ENCODE measurements around the gene BIRC7.

BIRC7 gene

GRCh38 chr20:63280371-63280770 is 44.7 kb downstream of the BIRC7 start:
- no peak for DNase-seq (ENCODE audit: low read depth in 2 of 3, low spot score in 1 of 3)

- DNase-seq (ENCODE audit: low read depth in 2 of 3, low spot score in 1 of 3): no peak
Measured at GRCh38 chr20:63280929-63281545, 45.3 kb downstream of the BIRC7 start.

GRCh38 chr20:63281742-63282665 is 46.3 kb downstream of the BIRC7 start:
- no peak for DNase-seq (ENCODE audit: low read depth in 2 of 3, low spot score in 1 of 3)

GRCh38 chr20:63282946-63283345 is 47.2 kb downstream of the BIRC7 start:
- no peak for DNase-seq (ENCODE audit: low read depth in 2 of 3, low spot score in 1 of 3)

GRCh38 chr20:63283397-63284082 is 47.8 kb downstream of the BIRC7 start:
- DNase-seq (ENCODE audit: low read depth in 2 of 3, low spot score in 1 of 3): no peak

GRCh38 chr20:63284083-63284440 is 48.4 kb downstream of the BIRC7 start:
- DNase-seq (ENCODE audit: low read depth in 2 of 3, low spot score in 1 of 3): no peak

GRCh38 chr20:63284544-63284949 is 48.8 kb downstream of the BIRC7 start:
- no peak for DNase-seq (ENCODE audit: low read depth in 2 of 3, low spot score in 1 of 3)

GRCh38 chr20:63284981-63285524 is 49.3 kb downstream of the BIRC7 start:
- DNase-seq (ENCODE audit: low read depth in 2 of 3, low spot score in 1 of 3): no peak

GRCh38 chr20:63285636-63286615 is 50.2 kb downstream of the BIRC7 start:
- no peak for DNase-seq (ENCODE audit: low read depth in 2 of 3, low spot score in 1 of 3)

- no peak for DNase-seq (ENCODE audit: low read depth in 2 of 3, low spot score in 1 of 3)
Measured at GRCh38 chr20:63286781-63287696, 51.3 kb downstream of the BIRC7 start.

GRCh38 chr20:63287697-63288580 is 52.2 kb downstream of the BIRC7 start:
- no peak for DNase-seq (ENCODE audit: low read depth in 2 of 3, low spot score in 1 of 3)

GRCh38 chr20:63288581-63289251 is 53.0 kb downstream of the BIRC7 start:
- no peak for DNase-seq (ENCODE audit: low read depth in 2 of 3, low spot score in 1 of 3)

GRCh38 chr20:63289311-63290135 is 53.8 kb downstream of the BIRC7 start:
- no peak for DNase-seq (ENCODE audit: low read depth in 2 of 3, low spot score in 1 of 3)

All from stimulated activated CD4-positive, alpha-beta T cell treated with anti-CD3 and anti-CD28 coated beads, Interleukin-12 subunit alpha, Interleukin-12 subunit beta, amount 100 ng/mL, for 48 hours (primary cell).